ENCODE data around the gene CTSO. TPM values are rescaled to one million over a fixed set of nuclear protein-coding genes. Genes with fewer than 3 reads are reported as not detected.

CTSO gene
- total and polyA plus RNA-seq, 5 donors from 2014 or later = 9.5 to 34.5 (median 31.3) TPM

- DNase-seq (no peak), ATAC-seq (ENCODE audit: low read depth in 2 of 2) (no peak)
- Mint-ChIP-seq H3K4me3 (peak overlapping the region; percentile 97 to 100 (median 98)), H3K4me1 (peaks cover 16 to 33% (median 24%) of the 10 kb centered on the region in 4 donors), H3K27me3 (peaks cover 11% of the 10 kb centered on the region), H3K9me3 (no peaks in the 10 kb centered on the region), H3K36me3 (no peaks in the 10 kb centered on the region), H3K27ac (peak overlapping the region; percentile 97 to 100 (median 98))
- peaks cover 4% of the 10 kb centered on the region for H3K4me1 ChIP-seq (ENCODE audit: control insufficient read depth, insufficient read depth, low read length, poor library complexity, severe bottlenecking)
- no peaks in the 10 kb centered on the region for H3K27me3 ChIP-seq (ENCODE audit: control insufficient read depth, insufficient read depth, low read length)
- H3K9me3 ChIP-seq (ENCODE audit: control insufficient read depth in 2 of 2, low read length in 2 of 2) = no peaks in the 10 kb centered on the region
- H3K27ac ChIP-seq (ENCODE audit: insufficient read depth, low read length, poor library complexity, severe bottlenecking) = peak overlapping the region; percentile 89
- H3K4me3 ChIP-seq (ENCODE audit: low read depth, low read length) = peak overlapping the region; percentile 88
- H3K36me3 ChIP-seq (ENCODE audit: control insufficient read depth, insufficient read depth, low read length) = no peaks in the 10 kb centered on the region
Measured at GRCh38 chr4:155954118-155954685, 536 bp upstream of the CTSO start.

- Mint-ChIP-seq H3K4me3 (peak overlapping the region; percentile 56 to 85 (median 72)), H3K9me3 (no peaks in the 10 kb centered on the region), H3K4me1 (peaks cover 20 to 37% (median 28%) of the 10 kb centered on the region in 4 donors), H3K27ac (peak overlapping the region in 1 of 3 donors; percentile 14), H3K27me3 (peaks cover 2% of the 10 kb centered on the region), H3K36me3 (no peaks in the 10 kb centered on the region)
- Histone ChIP-seq H3K36me3 (ENCODE audit: control insufficient read depth, insufficient read depth, low read length) (no peaks in the 10 kb centered on the region), H3K4me3 (ENCODE audit: low read depth, low read length) (no peak overlapping the region), H3K9me3 (ENCODE audit: control insufficient read depth in 2 of 2, low read length in 2 of 2) (no peaks in the 10 kb centered on the region), H3K27me3 (ENCODE audit: control insufficient read depth, insufficient read depth, low read length) (no peaks in the 10 kb centered on the region), H3K4me1 (ENCODE audit: control insufficient read depth, insufficient read depth, low read length, poor library complexity, severe bottlenecking) (peaks cover 4% of the 10 kb centered on the region), H3K27ac (ENCODE audit: insufficient read depth, low read length, poor library complexity, severe bottlenecking) (no peak overlapping the region)
- DNase-seq (no peak), ATAC-seq (ENCODE audit: low read depth in 2 of 2) (no peak)
Measured at GRCh38 chr4:155952501-155952901, 1.2 kb downstream of the CTSO start.

GRCh38 chr4:155950461-155950860 is 3.2 kb downstream of the CTSO start:
- H3K27me3 ChIP-seq (ENCODE audit: control insufficient read depth, insufficient read depth, low read length) = no peaks in the 10 kb centered on the region
- H3K4me1 ChIP-seq (ENCODE audit: control insufficient read depth, insufficient read depth, low read length, poor library complexity, severe bottlenecking) = peaks cover 4% of the 10 kb centered on the region
- no peaks in the 10 kb centered on the region for H3K9me3 ChIP-seq (ENCODE audit: control insufficient read depth in 2 of 2, low read length in 2 of 2)
- no peak for DNase-seq
- no peaks in the 10 kb centered on the region for H3K9me3 Mint-ChIP-seq
- H3K4me1 Mint-ChIP-seq = peaks cover 20 to 40% (median 26%) of the 10 kb centered on the region in 4 donors
- no peaks in the 10 kb centered on the region for H3K36me3 Mint-ChIP-seq
- H3K27ac Mint-ChIP-seq = no peak overlapping the region
- no peak overlapping the region for H3K4me3 Mint-ChIP-seq
- H3K27me3 Mint-ChIP-seq = no peaks in the 10 kb centered on the region
- no peak overlapping the region for H3K4me3 ChIP-seq (ENCODE audit: low read depth, low read length)
- H3K36me3 ChIP-seq (ENCODE audit: control insufficient read depth, insufficient read depth, low read length) = no peaks in the 10 kb centered on the region
- ATAC-seq (ENCODE audit: low read depth in 2 of 2) = no peak
- H3K27ac ChIP-seq (ENCODE audit: insufficient read depth, low read length, poor library complexity, severe bottlenecking) = no peak overlapping the region

GRCh38 chr4:155948541-155948940 is 5.1 kb downstream of the CTSO start:
- DNase-seq (no peak), ATAC-seq (ENCODE audit: low read depth in 2 of 2) (no peak)
- H3K4me3 ChIP-seq (ENCODE audit: low read depth, low read length) = no peak overlapping the region
- no peaks in the 10 kb centered on the region for H3K27me3 ChIP-seq (ENCODE audit: control insufficient read depth, insufficient read depth, low read length)
- H3K36me3 ChIP-seq (ENCODE audit: control insufficient read depth, insufficient read depth, low read length) = no peaks in the 10 kb centered on the region
- no peaks in the 10 kb centered on the region for H3K36me3 Mint-ChIP-seq
- H3K27ac ChIP-seq (ENCODE audit: insufficient read depth, low read length, poor library complexity, severe bottlenecking) = no peak overlapping the region
- H3K9me3 Mint-ChIP-seq = no peaks in the 10 kb centered on the region
- no peaks in the 10 kb centered on the region for H3K27me3 Mint-ChIP-seq
- no peaks in the 10 kb centered on the region for H3K4me1 ChIP-seq (ENCODE audit: control insufficient read depth, insufficient read depth, low read length, poor library complexity, severe bottlenecking)
- no peaks in the 10 kb centered on the region for H3K9me3 ChIP-seq (ENCODE audit: control insufficient read depth in 2 of 2, low read length in 2 of 2)
- no peak overlapping the region for H3K27ac Mint-ChIP-seq
- no peak overlapping the region for H3K4me3 Mint-ChIP-seq
- H3K4me1 Mint-ChIP-seq = peaks cover 13 to 31% (median 22%) of the 10 kb centered on the region in 4 donors

GRCh38 chr4:155946486-155946885 is 7.2 kb downstream of the CTSO start:
- peaks cover 3 to 15% (median 10%) of the 10 kb centered on the region in 4 donors for H3K4me1 Mint-ChIP-seq
- no peaks in the 10 kb centered on the region for H3K27me3 Mint-ChIP-seq
- H3K27ac Mint-ChIP-seq = no peak overlapping the region

GRCh38 chr4:155944516-155944915 is 9.2 kb downstream of the CTSO start:
- H3K36me3 Mint-ChIP-seq = peaks cover 22% of the 10 kb centered on the region
- no peak overlapping the region for H3K27ac Mint-ChIP-seq
- H3K27ac ChIP-seq (ENCODE audit: insufficient read depth, low read length, poor library complexity, severe bottlenecking) = no peak overlapping the region
- DNase-seq (no peak), ATAC-seq (ENCODE audit: low read depth in 2 of 2) (no peak)
- no peaks in the 10 kb centered on the region for H3K9me3 Mint-ChIP-seq
- no peak overlapping the region for H3K4me3 Mint-ChIP-seq
- no peaks in the 10 kb centered on the region for H3K27me3 ChIP-seq (ENCODE audit: control insufficient read depth, insufficient read depth, low read length)
- no peaks in the 10 kb centered on the region for H3K9me3 ChIP-seq (ENCODE audit: control insufficient read depth in 2 of 2, low read length in 2 of 2)
- H3K36me3 ChIP-seq (ENCODE audit: control insufficient read depth, insufficient read depth, low read length) = peaks cover 13% of the 10 kb centered on the region
- H3K4me1 Mint-ChIP-seq = peaks cover 0 to 7% (median 6%) of the 10 kb centered on the region in 4 donors
- H3K4me1 ChIP-seq (ENCODE audit: control insufficient read depth, insufficient read depth, low read length, poor library complexity, severe bottlenecking) = no peaks in the 10 kb centered on the region
- no peaks in the 10 kb centered on the region for H3K27me3 Mint-ChIP-seq
- H3K4me3 ChIP-seq (ENCODE audit: low read depth, low read length) = no peak overlapping the region

More at GRCh38 chr4:155946486-155946885, 7.2 kb downstream of the CTSO start:
- H3K4me3 ChIP-seq (ENCODE audit: low read depth, low read length) = no peak overlapping the region
- no peaks in the 10 kb centered on the region for H3K4me1 ChIP-seq (ENCODE audit: control insufficient read depth, insufficient read depth, low read length, poor library complexity, severe bottlenecking)
- ATAC-seq (ENCODE audit: low read depth in 2 of 2) = no peak
- no peak overlapping the region for H3K27ac ChIP-seq (ENCODE audit: insufficient read depth, low read length, poor library complexity, severe bottlenecking)
- DNase-seq = no peak
- no peaks in the 10 kb centered on the region for H3K27me3 ChIP-seq (ENCODE audit: control insufficient read depth, insufficient read depth, low read length)
- Mint-ChIP-seq H3K9me3 (no peaks in the 10 kb centered on the region), H3K4me3 (no peak overlapping the region), H3K36me3 (peaks cover 6% of the 10 kb centered on the region)
- no peaks in the 10 kb centered on the region for H3K9me3 ChIP-seq (ENCODE audit: control insufficient read depth in 2 of 2, low read length in 2 of 2)
- peaks cover 4% of the 10 kb centered on the region for H3K36me3 ChIP-seq (ENCODE audit: control insufficient read depth, insufficient read depth, low read length)

GRCh38 chr4:155943605-155944291 is 9.9 kb downstream of the CTSO start:
- H3K9me3 ChIP-seq (ENCODE audit: control insufficient read depth in 2 of 2, low read length in 2 of 2) = no peaks in the 10 kb centered on the region
- ATAC-seq (ENCODE audit: low read depth in 2 of 2) (no peak), DNase-seq (no peak)
- H3K36me3 ChIP-seq (ENCODE audit: control insufficient read depth, insufficient read depth, low read length) = peaks cover 15% of the 10 kb centered on the region
- no peak overlapping the region for H3K4me3 ChIP-seq (ENCODE audit: low read depth, low read length)
- H3K4me1 Mint-ChIP-seq = peaks cover 0 to 5% (median 2%) of the 10 kb centered on the region in 4 donors
- H3K36me3 Mint-ChIP-seq = peaks cover 24% of the 10 kb centered on the region
- H3K27ac ChIP-seq (ENCODE audit: insufficient read depth, low read length, poor library complexity, severe bottlenecking) = no peak overlapping the region
- no peak overlapping the region for H3K27ac Mint-ChIP-seq
- H3K27me3 Mint-ChIP-seq = no peaks in the 10 kb centered on the region
- H3K4me1 ChIP-seq (ENCODE audit: control insufficient read depth, insufficient read depth, low read length, poor library complexity, severe bottlenecking) = no peaks in the 10 kb centered on the region
- no peaks in the 10 kb centered on the region for H3K27me3 ChIP-seq (ENCODE audit: control insufficient read depth, insufficient read depth, low read length)
- no peaks in the 10 kb centered on the region for H3K9me3 Mint-ChIP-seq
- H3K4me3 Mint-ChIP-seq = no peak overlapping the region

- Histone ChIP-seq H3K4me3 (ENCODE audit: low read depth, low read length) (no peak overlapping the region), H3K27ac (ENCODE audit: insufficient read depth, low read length, poor library complexity, severe bottlenecking) (no peak overlapping the region), H3K27me3 (ENCODE audit: control insufficient read depth, insufficient read depth, low read length) (no peaks in the 10 kb centered on the region), H3K4me1 (ENCODE audit: control insufficient read depth, insufficient read depth, low read length, poor library complexity, severe bottlenecking) (no peaks in the 10 kb centered on the region), H3K9me3 (ENCODE audit: control insufficient read depth in 2 of 2, low read length in 2 of 2) (no peaks in the 10 kb centered on the region), H3K36me3 (ENCODE audit: control insufficient read depth, insufficient read depth, low read length) (peaks cover 15% of the 10 kb centered on the region)
- H3K4me1 Mint-ChIP-seq = peaks cover 0 to 5% (median 1%) of the 10 kb centered on the region in 4 donors
- no peak overlapping the region for H3K4me3 Mint-ChIP-seq
- peaks cover 31% of the 10 kb centered on the region for H3K36me3 Mint-ChIP-seq
- H3K9me3 Mint-ChIP-seq = no peaks in the 10 kb centered on the region
- H3K27me3 Mint-ChIP-seq = no peaks in the 10 kb centered on the region
- no peak for ATAC-seq (ENCODE audit: low read depth in 2 of 2)
- no peak overlapping the region for H3K27ac Mint-ChIP-seq
- DNase-seq = no peak
Measured at GRCh38 chr4:155941820-155942219, 11.8 kb downstream of the CTSO start.
